H7 (cell line): Measurements from ENCODE around the gene CSTPP1. TPM values are rescaled to one million over a fixed set of nuclear protein-coding genes. Genes with fewer than 3 reads are reported as not detected.
A peak's percentile ranks its signal among the peaks of the same experiment; 100 is the strongest.
"Not testable (repeated sequence)": the region's sequence is repeated elsewhere in the genome, so short reads cannot be mapped to it uniquely, and the experiment has no call there.

ENCODE experiments used
- DNase-seq: peaks from one replicate; pipeline ENCODE4 v3.0.0; 2012
- H3K27me3 ChIP-seq: 2 replicates; pipeline ENCODE4 v1.6.0; 2011; ENCODE audit warnings: mild to moderate bottlenecking, low read length; ENCODE audit not compliant: control insufficient read depth, insufficient read depth
- H3K36me3 ChIP-seq: replicated peaks from 2 replicates; pipeline ENCODE4 v1.5.1; 2011; ENCODE audit warnings: low read length; ENCODE audit not compliant: control insufficient read depth, insufficient read depth
- H3K4me3 ChIP-seq: 2 replicates; pipeline ENCODE4 v1.5.1; 2011; ENCODE audit warnings: low read depth, mild to moderate bottlenecking, control low read depth, low read length, moderate library complexity; ENCODE audit not compliant: insufficient read depth
- total RNA-seq: library from RNA; depleted of rRNA; stranded (reverse); fragments of >200 nt; shearing (Covaris generic); gene quantifications from 2 replicates; pipeline ENCODE4 v1.2.3, GENCODE V29; 2014

Gene CSTPP1
- total RNA-seq, 1 experiment from 2014 or later: 29.3 TPM

GRCh38 chr11:47109051-47109726, 172.6 kb downstream of the CSTPP1 start:
- no peak for DNase-seq

GRCh38 chr11:47109727-47110246, 173.2 kb downstream of the CSTPP1 start:
- Histone ChIP-seq H3K27me3 (no peaks in the 10 kb centered on the region), H3K36me3 (no peaks in the 10 kb centered on the region), H3K4me3 (no peak overlapping the region)
- DNase-seq: no peak

More at GRCh38 chr11:47109051-47109726, 172.6 kb downstream of the CSTPP1 start:
- H3K4me3 ChIP-seq: no peak overlapping the region
- H3K36me3 ChIP-seq: no peaks in the 10 kb centered on the region
- H3K27me3 ChIP-seq: no peaks in the 10 kb centered on the region

- Histone ChIP-seq H3K36me3 (no peaks in the 10 kb centered on the region), H3K27me3 (no peaks in the 10 kb centered on the region), H3K4me3 (no peak overlapping the region)
- no peak for DNase-seq
These were observed 174.8 kb downstream of the CSTPP1 start for GRCh38 chr11:47111318-47111804.

- not testable (repeated sequence) for DNase-seq, H3K4me3 ChIP-seq, H3K36me3 ChIP-seq, H3K27me3 ChIP-seq
These were observed 176.4 kb downstream of the CSTPP1 start for GRCh38 chr11:47112941-47113340.

GRCh38 chr11:47118958-47119688, 182.6 kb downstream of the CSTPP1 start:
- peak overlapping the region; percentile 36; the same call in 1 of the 2 replicates for H3K4me3 ChIP-seq
- H3K36me3 ChIP-seq, H3K27me3 ChIP-seq, DNase-seq: not testable (repeated sequence)

GRCh38 chr11:47121056-47121455, 184.5 kb downstream of the CSTPP1 start:
- Histone ChIP-seq H3K27me3 (no peaks in the 10 kb centered on the region), H3K4me3 (no peak overlapping the region), H3K36me3 (no peaks in the 10 kb centered on the region)
- DNase-seq: no peak

- no peak overlapping the region for H3K4me3 ChIP-seq
- no peaks in the 10 kb centered on the region for H3K27me3 ChIP-seq
- no peak for DNase-seq
- H3K36me3 ChIP-seq: no peaks in the 10 kb centered on the region
These were observed 185.2 kb downstream of the CSTPP1 start for GRCh38 chr11:47121731-47122130.

- DNase-seq: no peak
- Histone ChIP-seq H3K4me3 (no peak overlapping the region), H3K36me3 (no peaks in the 10 kb centered on the region), H3K27me3 (no peaks in the 10 kb centered on the region)
These were observed 186.5 kb downstream of the CSTPP1 start for GRCh38 chr11:47123094-47123493.

- DNase-seq: no peak
- Histone ChIP-seq H3K4me3 (no peak overlapping the region), H3K36me3 (no peaks in the 10 kb centered on the region), H3K27me3 (no peaks in the 10 kb centered on the region)
These were observed 188.1 kb downstream of the CSTPP1 start for GRCh38 chr11:47124675-47125074.

GRCh38 chr11:47125083-47125482, 188.5 kb downstream of the CSTPP1 start:
- Histone ChIP-seq H3K4me3 (no peak overlapping the region), H3K27me3 (no peaks in the 10 kb centered on the region), H3K36me3 (no peaks in the 10 kb centered on the region)
- DNase-seq: no peak

GRCh38 chr11:47127213-47127612, 190.7 kb downstream of the CSTPP1 start:
- Histone ChIP-seq H3K4me3 (no peak overlapping the region), H3K27me3 (no peaks in the 10 kb centered on the region), H3K36me3 (no peaks in the 10 kb centered on the region)
- DNase-seq: no peak

GRCh38 chr11:47130543-47130942, 194.0 kb downstream of the CSTPP1 start:
- no peaks in the 10 kb centered on the region for H3K36me3 ChIP-seq
- H3K27me3 ChIP-seq: no peaks in the 10 kb centered on the region
- H3K4me3 ChIP-seq: no peak overlapping the region
- peak; percentile 63 for DNase-seq

GRCh38 chr11:47131136-47131535, 194.6 kb downstream of the CSTPP1 start:
- no peak for DNase-seq
- H3K27me3 ChIP-seq: no peaks in the 10 kb centered on the region
- H3K4me3 ChIP-seq: no peak overlapping the region
- no peaks in the 10 kb centered on the region for H3K36me3 ChIP-seq

- no peak for DNase-seq
- Histone ChIP-seq H3K27me3 (no peaks in the 10 kb centered on the region), H3K4me3 (no peak overlapping the region), H3K36me3 (no peaks in the 10 kb centered on the region)
These were observed 195.9 kb downstream of the CSTPP1 start for GRCh38 chr11:47132490-47132889.

GRCh38 chr11:47132981-47133380, 196.4 kb downstream of the CSTPP1 start:
- H3K27me3 ChIP-seq: no peaks in the 10 kb centered on the region

More at GRCh38 chr11:47132981-47133380, 196.4 kb downstream of the CSTPP1 start:
- DNase-seq: no peak
- Histone ChIP-seq H3K4me3 (no peak overlapping the region), H3K36me3 (no peaks in the 10 kb centered on the region)
